HG03342 (cell line): ENCODE measurements around the gene DSG3.
"Not testable (repeated sequence)": the region's sequence is repeated elsewhere in the genome, so short reads cannot be mapped to it uniquely, and the experiment has no call there.

Source experiments
- ATAC-seq: cut with Tn5 transposase; IDR thresholded peaks from one replicate; pipeline ENCODE4 v1.9.1; 2021; ENCODE audit warnings: mild to moderate bottlenecking, moderate library complexity; ENCODE audit not compliant: unreplicated experiment

The DSG3 gene

DNA sequence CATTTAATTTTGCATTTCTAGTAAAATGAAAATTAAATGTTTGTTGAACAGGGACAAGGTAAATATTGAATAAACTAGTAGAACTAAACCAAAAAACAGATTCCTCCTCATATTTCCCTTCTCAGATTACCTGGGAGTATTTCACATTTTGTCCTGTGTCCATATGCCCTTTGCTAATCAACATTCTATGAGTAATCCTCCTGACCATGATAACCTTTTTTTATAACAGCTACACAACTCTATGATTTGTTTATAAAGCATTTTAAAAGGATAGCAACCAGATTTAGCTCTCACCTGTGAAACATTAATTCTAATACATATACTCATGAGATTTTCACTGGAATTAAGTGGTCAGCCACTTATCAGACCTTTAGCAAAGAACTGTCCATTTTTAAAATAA, 43.3 kb downstream of the DSG3 start:
- no peak for ATAC-seq

DNA sequence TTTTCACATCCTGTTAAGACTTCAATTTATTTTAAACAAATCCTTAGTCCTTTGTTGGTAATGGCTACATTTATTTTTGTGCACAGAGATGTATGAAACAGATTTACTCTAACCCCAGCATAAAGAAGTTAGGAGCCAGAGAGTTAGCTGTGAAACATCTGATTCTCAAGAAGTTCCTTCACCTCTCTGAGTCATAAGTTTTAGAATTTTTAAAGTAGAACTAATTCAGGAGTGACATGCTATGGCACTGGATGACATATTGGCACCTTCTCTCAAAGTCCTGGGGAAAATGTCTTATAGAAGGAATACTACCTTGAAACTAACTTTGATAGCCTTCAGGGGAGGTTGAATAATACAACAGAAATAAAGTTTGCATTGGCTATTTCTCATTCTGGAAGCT, 44.0 kb downstream of the DSG3 start:
- no peak for ATAC-seq

DNA sequence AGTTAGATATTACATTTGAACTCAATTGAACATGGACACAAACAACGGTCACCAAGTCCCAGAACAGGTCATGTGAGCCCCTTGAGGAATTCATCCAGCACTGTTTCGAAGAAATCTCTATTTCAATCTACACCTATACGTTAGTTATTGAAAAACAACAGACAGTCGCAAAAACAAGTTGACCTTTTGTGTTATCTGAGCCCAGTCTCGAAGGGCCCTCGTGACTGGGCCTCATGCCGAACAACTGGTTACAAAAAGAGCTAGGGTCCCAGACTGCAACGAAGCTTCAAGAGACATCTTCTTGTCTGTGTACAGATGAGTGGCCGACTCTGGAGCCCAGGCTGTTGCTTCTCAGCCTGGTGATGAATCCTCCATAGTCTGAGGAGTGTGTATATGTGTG, 45.1 kb downstream of the DSG3 start:
- no peak for ATAC-seq

GRCh38 chr18:31493171-31493570, 45.6 kb downstream of the DSG3 start:
- no peak for ATAC-seq

- no peak for ATAC-seq
Observed at GRCh38 chr18:31493941-31494340, 46.4 kb downstream of the DSG3 start.

DNA sequence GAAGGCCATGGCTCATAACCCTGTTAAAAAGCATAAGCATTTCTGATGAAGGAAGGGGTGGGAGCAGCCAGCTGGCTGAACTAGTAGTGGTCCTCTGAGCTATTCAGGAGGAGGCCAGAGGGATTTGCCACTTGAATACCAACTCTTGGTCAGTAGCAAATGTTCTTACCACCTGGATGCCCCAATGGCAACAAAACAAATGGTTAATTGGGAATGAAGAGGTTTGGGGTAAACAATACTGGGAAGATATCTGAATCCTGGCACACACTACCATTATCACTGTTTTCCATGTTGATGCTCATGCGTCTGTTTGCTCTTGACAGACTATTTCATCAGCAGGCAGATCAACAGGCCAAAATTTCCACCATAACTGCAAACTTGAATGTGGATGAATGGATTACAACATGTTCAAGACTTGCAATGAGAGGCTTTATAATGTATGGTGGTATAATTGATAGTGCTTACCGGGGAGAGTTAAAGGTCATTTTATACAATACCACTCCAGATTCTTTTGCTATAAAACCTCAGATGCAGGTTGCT, 47.2 kb downstream of the DSG3 start:
- ATAC-seq: not testable (repeated sequence)

GRCh38 chr18:31497404-31497835, 49.9 kb downstream of the DSG3 start:
- peak; percentile 12 for ATAC-seq

- ATAC-seq: peak; percentile 50
Observed at GRCh38 chr18:31497836-31498573, 50.5 kb downstream of the DSG3 start, which contains the start of gene DSG2. Gene DSG2, plus strand, starts transcription at chr18:31498177. Its CDS starts 75 bp downstream, at chr18:31498252.

DNA sequence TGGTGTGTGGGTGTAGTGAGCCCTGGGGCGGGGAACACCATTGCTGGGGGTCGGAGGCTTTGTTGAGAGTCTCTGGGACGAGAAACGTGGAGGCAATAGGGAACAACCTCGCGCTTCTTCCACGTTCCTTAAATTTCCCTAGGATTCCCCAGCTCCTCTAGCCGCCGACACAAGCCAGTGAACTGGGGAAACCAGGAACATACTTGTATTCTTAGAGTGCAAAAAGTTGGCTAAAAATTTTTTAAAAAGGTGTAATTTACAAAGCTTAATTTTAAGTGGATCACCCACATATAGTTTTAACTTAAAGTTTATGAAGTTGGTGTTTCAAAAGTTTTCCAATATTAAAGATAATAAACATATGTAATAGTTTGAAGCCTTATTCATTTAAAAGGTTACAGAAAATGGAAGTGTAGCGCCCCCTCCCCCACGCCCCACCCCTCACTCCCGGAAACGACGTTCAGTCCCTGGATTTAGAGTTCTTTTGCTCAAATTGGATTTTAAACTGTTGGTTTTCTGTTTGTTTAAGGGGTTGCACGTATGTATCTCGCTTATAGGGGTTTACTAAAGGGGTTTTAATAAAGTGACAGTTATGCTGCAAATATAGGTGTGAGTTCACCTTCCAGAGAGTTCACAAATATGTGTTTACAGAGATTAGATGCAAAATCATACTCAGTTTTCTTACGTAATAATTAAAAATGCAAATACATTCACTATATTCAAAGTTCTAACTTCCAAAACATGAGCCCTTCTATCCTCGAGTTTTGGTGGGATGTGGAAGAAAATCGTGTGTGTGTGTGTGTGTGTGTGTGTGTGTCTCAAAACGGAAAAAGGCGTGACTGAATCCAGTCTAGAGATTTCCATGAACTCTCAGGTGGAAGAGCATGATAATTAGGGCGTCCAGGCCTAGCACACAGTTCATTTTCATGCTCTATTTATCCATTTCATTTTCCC, 51.3 kb downstream of the DSG3 start:
- peak; percentile 9 for ATAC-seq

DNA sequence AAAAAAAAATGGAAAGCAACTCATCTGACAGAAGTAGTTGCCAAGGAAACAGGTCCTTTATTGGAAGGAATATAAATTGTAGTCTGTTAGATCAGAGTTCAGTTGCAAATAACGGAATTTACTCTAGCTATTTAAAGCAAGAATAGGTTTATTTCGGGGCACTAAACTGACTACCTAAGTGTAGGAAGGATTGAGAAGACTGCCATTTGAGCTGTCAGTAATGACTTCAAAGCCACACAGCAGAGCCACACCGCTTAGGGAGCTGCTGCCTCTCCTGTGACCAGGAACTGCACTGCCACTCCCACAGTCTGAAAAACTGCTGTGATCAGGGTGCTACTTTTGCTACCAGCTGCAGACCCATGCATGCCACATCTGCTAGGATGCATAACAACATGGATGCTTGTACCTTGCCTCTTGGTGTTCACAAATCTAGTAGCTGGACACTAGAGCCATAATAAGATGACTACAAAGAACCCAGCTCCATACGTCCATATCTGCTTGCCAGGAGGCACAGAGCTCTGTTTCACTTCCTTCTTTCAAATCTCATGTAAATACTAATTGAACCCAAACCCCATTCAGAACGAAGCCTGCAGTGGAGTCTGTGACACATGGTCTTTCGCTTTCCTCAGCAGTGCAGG, 52.6 kb downstream of the DSG3 start:
- peak; percentile 79 for ATAC-seq

DNA sequence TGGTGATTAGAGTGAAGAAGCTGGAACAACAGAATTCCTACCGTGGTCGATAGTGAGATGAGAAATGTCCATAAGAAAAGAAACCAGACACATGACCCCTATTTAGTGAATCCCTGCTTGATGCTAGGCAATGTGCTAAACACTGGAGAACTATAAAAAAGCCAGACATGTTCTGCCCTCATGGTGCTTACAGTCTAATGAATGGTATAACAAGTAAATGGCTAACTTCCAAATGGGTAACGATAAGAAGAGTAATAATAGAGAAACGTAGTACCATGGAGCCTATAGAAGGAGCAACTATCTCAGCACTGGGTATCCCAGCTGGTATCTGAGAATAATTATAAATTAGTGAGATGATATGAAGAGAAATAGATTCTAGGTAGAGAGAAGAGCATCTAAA, 55.5 kb downstream of the DSG3 start:
- no peak for ATAC-seq

DNA sequence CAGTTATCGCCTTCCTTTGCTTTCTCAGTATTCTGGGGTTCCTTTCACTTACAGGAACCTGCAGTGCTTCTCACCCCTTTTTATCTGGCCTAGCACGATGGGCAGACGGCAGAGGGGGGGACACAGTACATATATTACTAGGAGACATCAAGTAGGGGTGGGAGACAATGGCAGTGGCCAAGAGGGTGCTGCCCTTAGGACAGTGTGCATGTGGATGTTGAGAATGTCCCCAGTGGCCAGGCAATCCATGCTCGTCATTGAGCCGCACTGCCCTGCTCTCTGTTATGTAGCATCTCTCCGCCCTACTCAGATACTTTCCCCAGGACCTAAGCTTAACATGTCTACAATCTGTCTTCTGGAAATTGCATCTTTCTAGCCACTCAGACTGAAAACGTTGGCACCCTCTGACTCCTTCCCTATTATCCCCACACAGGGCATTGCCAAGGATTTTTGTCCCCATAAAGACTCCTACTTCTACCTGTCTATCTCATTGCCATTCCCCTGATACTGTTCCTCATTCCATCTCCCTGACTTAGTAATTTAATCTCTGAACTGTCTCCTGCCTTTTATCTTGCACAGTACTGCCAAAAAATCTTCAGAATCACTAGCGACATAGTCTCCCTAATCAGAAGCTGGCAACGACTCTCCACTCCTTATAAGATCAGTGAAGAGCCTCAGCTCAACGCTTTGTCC, 57.1 kb downstream of the DSG3 start:
- no peak for ATAC-seq

GRCh38 chr18:31505156-31505555, 57.6 kb downstream of the DSG3 start:
- no peak for ATAC-seq

GRCh38 chr18:31506024-31506742, 58.6 kb downstream of the DSG3 start:
- no peak for ATAC-seq

DNA sequence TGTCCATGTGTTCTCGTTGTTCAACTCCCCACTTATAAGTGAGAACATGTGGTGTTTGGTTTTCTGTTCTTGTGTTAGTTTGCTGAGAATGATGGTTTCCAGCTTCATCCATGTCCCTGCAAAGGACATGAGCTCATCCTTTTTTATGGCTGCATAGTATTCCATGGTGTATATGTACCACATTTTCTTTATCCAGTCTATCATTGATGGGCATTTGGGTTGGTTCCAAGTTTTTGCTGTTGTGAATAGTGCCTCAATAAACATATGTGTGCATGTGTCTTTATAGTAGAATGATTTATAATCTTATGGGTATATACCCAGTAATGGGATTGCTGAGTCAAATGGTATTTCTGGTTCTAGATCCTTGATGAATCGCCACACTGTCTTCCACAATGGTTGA, 59.6 kb downstream of the DSG3 start:
- not testable (repeated sequence) for ATAC-seq

- no peak for ATAC-seq
Observed at GRCh38 chr18:31508781-31509180, 61.2 kb downstream of the DSG3 start.

DNA sequence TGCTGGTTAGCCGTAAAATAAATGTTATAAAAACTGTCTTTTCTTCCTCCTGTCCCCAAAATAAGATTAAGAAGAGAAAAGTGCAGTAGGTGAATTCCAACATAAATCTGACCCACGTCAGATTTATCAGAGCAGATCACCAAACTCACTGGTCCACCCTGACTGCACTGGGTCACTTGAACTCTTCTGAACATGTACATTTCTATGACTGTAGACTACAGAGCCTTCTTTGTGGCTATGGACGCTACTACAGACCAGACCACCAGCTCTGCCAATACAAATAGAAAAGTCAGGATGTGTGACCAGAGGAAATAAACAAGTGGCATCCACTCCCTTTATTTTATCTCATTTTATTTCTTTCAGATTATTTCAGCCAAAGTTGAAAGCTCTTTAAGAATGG, 62.0 kb downstream of the DSG3 start:
- no peak for ATAC-seq

- no peak for ATAC-seq
Observed at GRCh38 chr18:31510319-31510718, 62.8 kb downstream of the DSG3 start.

- ATAC-seq: no peak
Observed at GRCh38 chr18:31511098-31511497, 63.6 kb downstream of the DSG3 start.
